ENCODE data around the gene DGCR2. TPM values are rescaled to one million over a fixed set of nuclear protein-coding genes. Genes with fewer than 3 reads are reported as not detected.

Gene DGCR2
- total and polyA plus RNA-seq, 10 of the 15 experiments (the other 5 are each of a cell fraction or from before 2014, with no cell fraction given), result 0.19 to 28.4 (median 16.0) TPM

DNA sequence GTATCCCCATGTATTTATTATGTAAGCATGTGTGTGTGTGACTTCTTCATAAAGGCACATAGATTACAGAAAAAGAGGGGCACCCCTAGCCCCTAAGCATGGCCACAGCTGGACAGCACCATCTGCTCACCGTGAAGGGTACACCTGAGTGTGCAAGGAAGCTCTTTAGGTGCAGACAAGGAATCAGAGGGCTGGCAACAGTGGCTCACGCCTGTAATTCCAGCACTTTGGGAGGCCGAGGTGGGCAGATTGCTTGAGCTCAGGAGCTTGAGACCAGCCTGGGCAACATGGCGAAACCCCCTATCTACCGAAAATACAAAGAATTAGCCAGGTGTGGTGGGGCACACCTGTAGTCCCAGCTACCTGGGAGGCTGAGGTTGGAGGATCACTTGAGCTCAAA lies 56.3 kb downstream of the DGCR2 start (continued):
- TF ChIP-seq ZZZ3 (IDR thresholded peaks at IDR 0.05; ENCODE audit: control insufficient read depth, insufficient read length, low read depth) (no peak), RAD51 (IDR thresholded peaks at IDR 0.05) (no peak), ZNF207 (IDR thresholded peaks at IDR 0.05; ENCODE audit: borderline replicate concordance) (no peak)

DNA sequence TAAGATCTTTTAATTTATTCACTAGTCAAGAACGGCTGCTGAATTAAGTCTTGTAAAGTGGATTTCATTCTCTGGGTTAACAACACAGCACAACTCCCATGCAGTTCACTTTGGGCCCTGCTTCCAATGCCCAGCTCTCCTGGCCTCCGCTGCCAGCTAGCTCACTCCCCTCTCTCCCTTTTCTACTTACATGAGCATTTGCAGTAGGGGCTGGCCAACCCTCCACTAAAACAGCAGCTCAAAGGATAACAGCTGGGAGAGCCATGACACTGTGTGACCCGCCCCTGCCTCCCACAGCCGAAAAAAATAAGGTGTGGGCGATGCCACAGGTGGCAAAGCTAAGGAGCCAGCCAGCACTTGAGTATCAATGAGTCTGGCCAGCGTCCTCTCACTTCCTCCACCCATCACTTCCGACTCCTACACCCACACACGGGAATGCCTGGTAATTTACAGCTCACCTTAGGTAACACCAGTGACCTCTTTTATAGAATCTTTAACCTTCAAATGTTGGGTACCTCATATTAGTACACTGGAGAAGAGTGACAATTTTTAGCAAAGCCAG lies 56.8 kb downstream of the DGCR2 start:
- H3K27ac ChIP-seq (ENCODE audit: control insufficient read depth, insufficient read depth), result no peak overlapping the region
- DNase-seq (ENCODE audit: low read depth, low spot score) (no peak), ATAC-seq (no peak), FAIRE-seq (no peak)
- CTCF ChIA-PET, result interaction anchor here (1.0 kb wide), 1 partner anchor 20 kb away, joined by 3 read pairs; no protein-coding TSS in a partner anchor
- H3K36me3 ChIP-seq (ENCODE audit: control insufficient read depth in 2 of 2, insufficient read depth in 2 of 2, low read length in 1 of 2), result peaks cover 25 to 45% of the 10 kb centered on the region in 2 experiments
- no peaks in the 10 kb centered on the region for H3K9me3 ChIP-seq (replicated peaks; ENCODE audit: control insufficient read depth, insufficient read depth, low read length)
- in situ Hi-C loops (cut with MboI), result no loop called here
- H3K27me3 ChIP-seq (replicated peaks in 1 of 2; ENCODE audit: control insufficient read depth in 2 of 2, insufficient read depth in 2 of 2, low read length in 1 of 2), result no peaks in the 10 kb centered on the region
- TF ChIP-seq CBFB (IDR thresholded peaks at IDR 0.05; ENCODE audit: low read depth) (no peak), SPI1 (IDR thresholded peaks at IDR 0.05; ENCODE audit: borderline replicate concordance, insufficient read depth, low read depth, low read length) (no peak), YBX1 (IDR thresholded peaks at IDR 0.05) (no peak), MEF2B (IDR thresholded peaks at IDR 0.05; ENCODE audit: partially characterized antibody, poor library complexity, severe bottlenecking) (no peak)
- no peak overlapping the region for H3K4me3 ChIP-seq
- peaks cover 2% of the 10 kb centered on the region; the same call in 1 of the 2 replicates for H4K20me1 ChIP-seq (ENCODE audit: control insufficient read depth, insufficient read depth)
- intact Hi-C loops (cut with micrococcal nuclease; ENCODE audit: unreplicated experiment), result no loop called here
- no peak overlapping the region for H3K4me2 ChIP-seq (ENCODE audit: control insufficient read depth, insufficient read depth)
- POLR2A ChIA-PET, result no interaction called here
- RAD21 ChIA-PET (ENCODE audit: unreplicated experiment), result no interaction called here
- WGBS (ENCODE audit: insufficient coverage, insufficient replicate concordance, low lambda C conversion rate, missing lambda C conversion rate), result 73% methylated on average over 8 of the region's 8 CpGs
- H2AFZ ChIP-seq (ENCODE audit: control insufficient read depth, low read depth, low read length), result no peak overlapping the region
- no peaks in the 10 kb centered on the region for H3K79me2 ChIP-seq (ENCODE audit: control insufficient read depth, insufficient read depth, low read length)
- H3K9ac ChIP-seq (ENCODE audit: control insufficient read depth, insufficient read depth, low read length), result no peak overlapping the region
- H3K4me1 ChIP-seq (ENCODE audit: control insufficient read depth, insufficient read depth, low read length), result no peaks in the 10 kb centered on the region
- no TSS peak for BruUV-seq (replicated peaks)
- SMC1A ChIA-PET (ENCODE audit: uncharacterized antibody, unreplicated experiment), result no interaction called here
